ENCODE data around the gene NDST1.
"Not testable (repeated sequence)": the region's sequence is repeated elsewhere in the genome, so short reads cannot be mapped to it uniquely, and the experiment has no call there.

Gene NDST1

GRCh38 chr5:150507474-150508276 lies at the start of gene NDST1:
Gene NDST1, plus strand, starts transcription at chr5:150508131. Its CDS starts 13,124 bp downstream, at chr5:150521255.
- no peak for DNase-seq

GRCh38 chr5:150458802-150459557 lies 49.0 kb upstream of the NDST1 start:
- no peak for DNase-seq

- DNase-seq: no peak
Observed at GRCh38 chr5:150460781-150461180, 47.1 kb upstream of the NDST1 start.

GRCh38 chr5:150461231-150461630 lies 46.7 kb upstream of the NDST1 start:
- DNase-seq: peak; percentile 30

GRCh38 chr5:150464554-150465012 lies 43.3 kb upstream of the NDST1 start:
- no peak for DNase-seq

GRCh38 chr5:150465927-150466326 lies 42.0 kb upstream of the NDST1 start:
- DNase-seq: no peak

GRCh38 chr5:150468206-150468605 lies 39.7 kb upstream of the NDST1 start:
- no peak for DNase-seq

- DNase-seq: no peak
Observed at GRCh38 chr5:150469718-150470469, 38.0 kb upstream of the NDST1 start.

GRCh38 chr5:150473673-150474358 lies 34.1 kb upstream of the NDST1 start:
- no peak for DNase-seq

GRCh38 chr5:150476568-150476967 lies 31.4 kb upstream of the NDST1 start:
- not testable (repeated sequence) for DNase-seq

GRCh38 chr5:150479416-150479815 lies 28.5 kb upstream of the NDST1 start:
- no peak for DNase-seq

- DNase-seq: no peak
Observed at GRCh38 chr5:150481708-150481965, 26.3 kb upstream of the NDST1 start.

GRCh38 chr5:150481972-150482406 lies 25.9 kb upstream of the NDST1 start:
- no peak for DNase-seq

- DNase-seq: no peak
Observed at GRCh38 chr5:150484964-150485692, 22.8 kb upstream of the NDST1 start.

- DNase-seq: no peak
Observed at GRCh38 chr5:150485693-150486401, 22.1 kb upstream of the NDST1 start.

GRCh38 chr5:150486402-150487198 lies 21.3 kb upstream of the NDST1 start:
- DNase-seq: no peak

GRCh38 chr5:150487199-150488061 lies 20.5 kb upstream of the NDST1 start:
- no peak for DNase-seq

- DNase-seq: no peak
Observed at GRCh38 chr5:150488519-150489359, 19.2 kb upstream of the NDST1 start.
